HG03378 (cell line): ENCODE measurements around the gene BCL2L12.

ENCODE experiments used
- ATAC-seq: cut with Tn5 transposase; IDR thresholded peaks from one replicate; pipeline ENCODE4 v1.9.1; 2021; ENCODE audit warnings: mild to moderate bottlenecking, moderate library complexity; ENCODE audit not compliant: unreplicated experiment

BCL2L12 gene

GRCh38 chr19:49662011-49662410 is 3.7 kb upstream of the BCL2L12 start:
- no peak for ATAC-seq

- no peak for ATAC-seq
These were observed 2.5 kb upstream of the BCL2L12 start for GRCh38 chr19:49663224-49663623.

- no peak for ATAC-seq
These were observed 1.3 kb upstream of the BCL2L12 start for GRCh38 chr19:49664171-49665035.

GRCh38 chr19:49665036-49665350 is 740 bp upstream of the BCL2L12 start:
- ATAC-seq = no peak

- ATAC-seq = no peak
These were observed 349 bp downstream of the BCL2L12 start for GRCh38 chr19:49666120-49666444.

GRCh38 chr19:49667473-49667872 is 1.7 kb downstream of the BCL2L12 start:
- no peak for ATAC-seq

GRCh38 chr19:49669516-49669915 is 3.8 kb downstream of the BCL2L12 start:
- no peak for ATAC-seq

GRCh38 chr19:49672131-49672919 is 6.6 kb downstream of the BCL2L12 start:
- ATAC-seq = no peak

GRCh38 chr19:49676136-49676783 is 10.5 kb downstream of the BCL2L12 start:
- ATAC-seq = peak; percentile 54

GRCh38 chr19:49676784-49677230 is 11.1 kb downstream of the BCL2L12 start:
- no peak for ATAC-seq

GRCh38 chr19:49677231-49677900 is 11.6 kb downstream of the BCL2L12 start, which contains the start of gene PRMT1:
Gene PRMT1 (plus strand): TSS chr19:49677271. CDS start chr19:49677281, 10 bp downstream.
- no peak for ATAC-seq

GRCh38 chr19:49677901-49678674 is 12.4 kb downstream of the BCL2L12 start:
- no peak for ATAC-seq

- ATAC-seq = no peak
These were observed 13.4 kb downstream of the BCL2L12 start for GRCh38 chr19:49678985-49679770.

GRCh38 chr19:49679771-49680413 is 14.2 kb downstream of the BCL2L12 start:
- ATAC-seq = no peak

- ATAC-seq = no peak
These were observed 15.0 kb downstream of the BCL2L12 start for GRCh38 chr19:49680421-49681351.

GRCh38 chr19:49681830-49682229 is 16.1 kb downstream of the BCL2L12 start:
- ATAC-seq = no peak

- ATAC-seq = no peak
These were observed 16.5 kb downstream of the BCL2L12 start for GRCh38 chr19:49682274-49682673.

GRCh38 chr19:49683814-49684250 is 18.1 kb downstream of the BCL2L12 start:
- ATAC-seq = no peak
